PC-3 (cell line): ENCODE results near the gene RPL37. TPM values are rescaled to one million over a fixed set of nuclear protein-coding genes. Genes with fewer than 3 reads are reported as not detected.

Experiments used
- ATAC-seq: fragments of 200-7000 bp; cut with Tn5 transposase; 2 replicates; pipeline ENCODE4 v1.9.1; 2020; ENCODE audit warnings: mild to moderate bottlenecking, moderate library complexity
- BruUV-seq: library from RNA; stranded (reverse); fragments of 400-500 nt; replicated peaks from 2 replicates; lab custom pipeline; 2021; lab: Mats Ljungman, UMichigan
- CTCF ChIA-PET: fragments of 300-600 bp; sonication (Branson Sonifier 250); formaldehyde crosslinking; loops from one replicate; lab custom pipeline; 2022; ENCODE audit warnings: antibody characterized with exemption; lab: Charles Lee
- POLR2A ChIA-PET: fragments of 300-600 bp; sonication (Branson Sonifier 250); formaldehyde crosslinking; loops from one replicate; lab custom pipeline; 2022; ENCODE audit warnings: antibody characterized with exemption; ENCODE audit not compliant: unreplicated experiment; lab: Charles Lee
- DNase-seq: peaks from one replicate; pipeline ENCODE4 v3.0.0-alpha.2; 2015
- H2AFZ ChIP-seq: fragments of 300-600 bp; sonication (generic); 2 replicates; pipeline ENCODE4 v1.6.0; 2016; ENCODE audit warnings: antibody characterized with exemption, low read length
- H3F3A ChIP-seq: fragments of 300-600 bp; sonication (generic); one replicate; pipeline ENCODE4 v1.6.0; 2017; ENCODE audit warnings: antibody characterized with exemption, low read length, control low read depth, mild to moderate bottlenecking; ENCODE audit not compliant: unreplicated experiment
- H3K27ac ChIP-seq: fragments of 300-600 bp; sonication (generic); 2 replicates; pipeline ENCODE4 v1.5.1; 2016; ENCODE audit warnings: mild to moderate bottlenecking, low read length
- H3K27me3 ChIP-seq: fragments of 300-600 bp; sonication (generic); 2 replicates; pipeline ENCODE4 v1.6.1; 2016; ENCODE audit warnings: low read length, mixed read lengths
- H3K36me3 ChIP-seq: fragments of 300-600 bp; sonication (generic); 2 replicates; pipeline ENCODE4 v1.6.1; 2016; ENCODE audit warnings: low read depth, mixed run types, low read length, mixed read lengths
- H3K4me1 ChIP-seq: fragments of 300-600 bp; sonication (generic); 2 replicates; pipeline ENCODE4 v1.5.1; 2016; ENCODE audit warnings: low read length; ENCODE audit not compliant: insufficient read depth
- H3K4me2 ChIP-seq: fragments of 300-600 bp; sonication (generic); 2 replicates; pipeline ENCODE4 v1.6.0; 2016; ENCODE audit warnings: low read length
- H3K4me3 ChIP-seq: fragments of 300-600 bp; sonication (generic); 2 replicates; pipeline ENCODE4 v1.5.1; 2016; ENCODE audit warnings: mild to moderate bottlenecking, low read length, mixed read lengths
- H3K79me2 ChIP-seq: fragments of 300-600 bp; sonication (generic); 2 replicates; pipeline ENCODE4 v1.6.1; 2017; ENCODE audit warnings: low read length, mixed read lengths
- H3K9ac ChIP-seq: fragments of 300-600 bp; sonication (generic); 2 replicates; pipeline ENCODE4 v1.6.0; 2016; ENCODE audit warnings: mild to moderate bottlenecking, low read length
- H3K9me2 ChIP-seq: fragments of 300-600 bp; sonication (generic); replicated peaks from 2 replicates; pipeline ENCODE4 v1.6.1; 2016; ENCODE audit warnings: mixed run types, low read length, mixed read lengths
- H3K9me3 ChIP-seq: fragments of 300-600 bp; sonication (generic); 2 replicates; pipeline ENCODE4 v1.6.1; 2016; ENCODE audit warnings: low read length, mixed read lengths
- H4K20me1 ChIP-seq: fragments of 300-600 bp; sonication (generic); 2 replicates; pipeline ENCODE4 v1.6.1; 2016; ENCODE audit warnings: low read length, mixed read lengths
- CTCF ChIP-seq: fragments of 300-600 bp; sonication (generic); conservative IDR thresholded peaks from 2 replicates; pipeline ENCODE4 v1.5.1; 2017; ENCODE audit warnings: antibody characterized with exemption, low read depth, mild to moderate bottlenecking, low read length
- EZH2 ChIP-seq: fragments of 300-600 bp; sonication (generic); IDR thresholded peaks from one replicate; pipeline ENCODE4 v1.6.1; 2017; ENCODE audit warnings: antibody characterized with exemption, mild to moderate bottlenecking, low read length; ENCODE audit not compliant: unreplicated experiment
- EZH2phosphoT487 ChIP-seq: fragments of 300-600 bp; sonication (generic); IDR thresholded peaks from 2 replicates; pipeline ENCODE4 v1.6.1; 2018; ENCODE audit warnings: mild to moderate bottlenecking, antibody characterized with exemption, low read length, borderline replicate concordance
- intact Hi-C: fragments of 100-400 bp; cut with micrococcal nuclease; formaldehyde crosslinking; loops from 2 replicates; pipeline ENCODE4 v1.9.0; 2023
- total RNA-seq: library from RNA; depleted of rRNA; stranded (reverse); fragments of >200 nt; gene quantifications from 2 replicates; pipeline ENCODE4 v1.2.3, GENCODE V29; 2014

Gene RPL37
- total RNA-seq, 1 experiment from 2014 or later, result 2,823 TPM

- Histone ChIP-seq H3K9me3 (peaks cover 7% of the 10 kb centered on the region; the same call in 1 of the 2 replicates), H3K36me3 (peaks cover 18% of the 10 kb centered on the region), H3K4me2 (no peak overlapping the region), H3K9ac (no peak overlapping the region), H4K20me1 (peaks cover 53% of the 10 kb centered on the region), H3K27me3 (no peaks in the 10 kb centered on the region), H3K4me1 (peaks cover 12% of the 10 kb centered on the region; the same call in 1 of the 2 replicates), H3K9me2 (no peaks in the 10 kb centered on the region), H3K79me2 (peaks cover 99% of the 10 kb centered on the region), H3K27ac (no peak overlapping the region), H2AFZ (no peak overlapping the region), H3K4me3 (no peak overlapping the region), H3F3A (no peaks in the 10 kb centered on the region)
- ChIA-PET POLR2A (no interaction called here), CTCF (no interaction called here)
- intact Hi-C loops, result no loop called here
- ATAC-seq (no peak), DNase-seq (no peak)
- BruUV-seq, result no TSS peak
- TF ChIP-seq EZH2 (no peak), EZH2phosphoT487 (no peak), CTCF (no peak)
Observed at GRCh38 chr5:40784027-40784653, 50.9 kb downstream of the RPL37 start.

DNA sequence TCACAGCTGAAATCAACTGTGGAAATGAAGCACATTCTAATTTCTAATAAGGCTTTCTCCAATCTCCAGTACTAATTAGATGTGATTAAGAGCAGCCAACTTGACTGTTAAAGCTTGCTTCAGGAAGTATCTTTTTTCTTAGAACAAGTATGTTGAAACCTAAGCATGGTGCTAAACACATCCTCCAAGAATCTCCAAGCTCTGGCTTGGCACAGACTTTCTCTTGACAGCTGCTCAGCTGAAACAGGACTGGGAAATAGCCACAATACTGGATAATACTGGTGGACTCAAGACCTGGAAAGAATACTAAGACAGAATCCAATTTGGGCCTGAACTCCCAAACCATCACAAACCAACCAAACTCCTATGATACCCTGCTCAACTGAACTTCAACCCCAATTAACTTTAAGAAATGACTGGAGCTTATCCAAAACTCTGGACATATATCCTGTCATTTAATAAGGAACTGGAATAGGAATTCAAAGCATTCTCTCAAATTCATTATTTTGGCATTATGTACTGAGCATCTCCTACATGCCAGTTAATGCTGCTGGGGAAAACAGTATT lies 53.1 kb downstream of the RPL37 start:
- ChIA-PET CTCF (no interaction called here), POLR2A (no interaction called here)
- no peak for TF ChIP-seq EZH2
- Histone ChIP-seq H3K9me2 (no peaks in the 10 kb centered on the region), H3K4me2 (no peak overlapping the region), H3K4me1 (peaks cover 12% of the 10 kb centered on the region; the same call in 1 of the 2 replicates), H3K9me3 (no peaks in the 10 kb centered on the region), H3K79me2 (peaks cover 92% of the 10 kb centered on the region), H3K4me3 (no peak overlapping the region), H2AFZ (no peak overlapping the region), H3K36me3 (0 out of 2 replicates have a peak, but pooled peaks cover 3% of the 10 kb centered on the region), H3K27ac (no peak overlapping the region), H3K27me3 (no peaks in the 10 kb centered on the region), H4K20me1 (peaks cover 47% of the 10 kb centered on the region), H3K9ac (no peak overlapping the region), H3F3A (no peaks in the 10 kb centered on the region)
- intact Hi-C loops, result no loop called here
- ATAC-seq (no peak), DNase-seq (no peak)
- BruUV-seq, result no TSS peak

DNA sequence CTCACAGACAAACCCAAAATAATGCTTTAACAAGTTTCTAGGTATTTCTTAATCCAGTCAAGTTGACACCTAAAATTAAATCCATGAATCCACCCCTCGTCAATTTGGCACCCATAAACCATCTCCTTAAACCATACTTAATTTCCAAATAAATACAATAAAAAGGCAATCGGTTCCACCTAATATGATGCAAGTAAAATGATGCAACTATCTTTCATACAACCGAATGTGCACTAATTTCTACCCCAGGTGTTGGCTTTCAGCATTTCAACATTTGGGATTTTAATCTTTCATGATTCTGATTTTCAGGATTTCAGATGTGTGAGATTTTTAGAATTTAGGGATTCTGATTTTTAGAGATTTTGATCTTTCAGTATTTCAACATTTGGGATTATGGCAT lies 54.2 kb downstream of the RPL37 start:
- no peak overlapping the region for H3K4me3 ChIP-seq
- no peaks in the 10 kb centered on the region for H3K9me3 ChIP-seq
- POLR2A ChIA-PET, result no interaction called here
- no peak overlapping the region for H3K4me2 ChIP-seq
- H3K9ac ChIP-seq, result no peak overlapping the region
- peaks cover 85% of the 10 kb centered on the region for H3K79me2 ChIP-seq
- intact Hi-C loops, result no loop called here
- H3F3A ChIP-seq, result peaks cover 3% of the 10 kb centered on the region
- no peaks in the 10 kb centered on the region for H3K27me3 ChIP-seq
- DNase-seq (no peak), ATAC-seq (no peak)
- peaks cover 9% of the 10 kb centered on the region; the same call in 1 of the 2 replicates for H3K36me3 ChIP-seq
- TF ChIP-seq EZH2, result no peak
- TF ChIP-seq CTCF, result no peak
- no peak for TF ChIP-seq EZH2phosphoT487
- H2AFZ ChIP-seq, result no peak overlapping the region
- H3K9me2 ChIP-seq, result no peaks in the 10 kb centered on the region
- H3K27ac ChIP-seq, result no peak overlapping the region
- peaks cover 47% of the 10 kb centered on the region for H4K20me1 ChIP-seq
- CTCF ChIA-PET, result no interaction called here
- peaks cover 22% of the 10 kb centered on the region for H3K4me1 ChIP-seq
- no TSS peak for BruUV-seq
